ENCODE measurements around the gene MOV10.
A peak's percentile ranks its signal among the peaks of the same experiment; 100 is the strongest.
"Not testable (repeated sequence)": the region's sequence is repeated elsewhere in the genome, so short reads cannot be mapped to it uniquely, and the experiment has no call there.

Gene MOV10

DNA sequence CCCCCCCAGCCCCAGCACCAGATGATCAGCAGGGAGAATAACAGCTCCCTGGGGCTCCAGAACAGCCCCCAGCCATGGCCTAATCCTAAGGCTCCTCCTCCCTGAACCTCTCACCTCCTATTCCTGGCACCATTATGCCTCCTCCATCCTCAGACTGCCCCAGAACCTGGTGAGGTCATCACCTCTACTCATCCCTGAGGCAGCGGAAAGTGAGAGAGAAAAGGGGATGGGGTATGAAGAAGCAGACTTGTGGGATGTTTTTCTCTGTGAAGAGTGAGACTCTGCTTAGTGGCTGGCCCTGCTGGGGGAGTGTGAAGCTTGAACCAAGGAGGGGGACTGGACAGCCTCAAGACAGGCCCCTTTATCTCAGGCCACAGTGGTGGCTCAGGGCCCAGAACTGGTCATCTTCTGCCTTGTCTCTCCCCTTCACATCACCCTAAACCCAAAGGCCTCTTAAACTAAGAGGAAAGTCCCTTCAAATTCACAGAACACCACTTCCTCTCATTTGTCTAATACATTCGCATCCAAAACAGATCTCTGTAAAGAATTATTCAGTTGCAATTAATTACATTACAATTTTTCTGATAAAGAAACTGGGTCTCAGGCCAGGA lies 42.9 kb downstream of the MOV10 start:
- Histone ChIP-seq H3K4me1 (ENCODE audit: insufficient read depth, low read length) (peaks cover 19% of the 10 kb centered on the region), H3K9me3 (ENCODE audit: control insufficient read depth, insufficient read depth, low read length) (no peaks in the 10 kb centered on the region), H3K36me3 (ENCODE audit: insufficient read depth, low read length) (no peaks in the 10 kb centered on the region), H3K9ac (ENCODE audit: low read depth, low read length) (no peak overlapping the region)

GRCh38 chr1:112718691-112719418 lies 44.4 kb downstream of the MOV10 start:
- no peak overlapping the region for H3K9ac ChIP-seq (ENCODE audit: low read depth, low read length)

GRCh38 chr1:112719706-112720105 lies 45.2 kb downstream of the MOV10 start:
- no peaks in the 10 kb centered on the region for H3K36me3 ChIP-seq (ENCODE audit: insufficient read depth, low read length)
- H3K9me3 ChIP-seq (ENCODE audit: control insufficient read depth, insufficient read depth, low read length): no peaks in the 10 kb centered on the region
- no peak overlapping the region for H3K9ac ChIP-seq (ENCODE audit: low read depth, low read length)
- peaks cover 9% of the 10 kb centered on the region for H3K4me1 ChIP-seq (ENCODE audit: insufficient read depth, low read length)

More at GRCh38 chr1:112718691-112719418, 44.4 kb downstream of the MOV10 start:
- Histone ChIP-seq H3K9me3 (ENCODE audit: control insufficient read depth, insufficient read depth, low read length) (no peaks in the 10 kb centered on the region), H3K36me3 (ENCODE audit: insufficient read depth, low read length) (no peaks in the 10 kb centered on the region), H3K4me1 (ENCODE audit: insufficient read depth, low read length) (peaks cover 10% of the 10 kb centered on the region)

DNA sequence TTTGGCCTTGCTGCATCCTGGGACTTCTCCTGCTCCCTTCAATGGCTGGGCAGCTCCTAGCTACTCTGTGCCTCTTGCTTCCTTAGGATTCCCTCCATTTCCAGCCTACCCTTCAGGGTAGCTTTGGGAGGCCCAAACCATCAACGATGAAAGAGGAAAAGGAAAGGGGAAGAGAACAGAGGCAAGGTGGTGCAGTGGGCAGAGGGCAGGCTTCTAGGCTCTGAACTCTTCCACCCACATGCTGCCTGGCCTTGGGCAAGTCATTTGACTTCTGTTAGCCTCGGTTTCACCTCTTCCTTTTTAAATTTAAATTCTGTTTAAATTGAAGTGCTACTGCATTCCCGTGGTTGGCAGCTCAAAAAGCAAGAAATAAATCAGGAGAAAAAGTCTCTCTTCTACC lies 46.3 kb downstream of the MOV10 start:
- Histone ChIP-seq H3K9ac (ENCODE audit: low read depth, low read length) (no peak overlapping the region), H3K4me1 (ENCODE audit: insufficient read depth, low read length) (peaks cover 9% of the 10 kb centered on the region), H3K36me3 (ENCODE audit: insufficient read depth, low read length) (no peaks in the 10 kb centered on the region), H3K9me3 (ENCODE audit: control insufficient read depth, insufficient read depth, low read length) (no peaks in the 10 kb centered on the region)

DNA sequence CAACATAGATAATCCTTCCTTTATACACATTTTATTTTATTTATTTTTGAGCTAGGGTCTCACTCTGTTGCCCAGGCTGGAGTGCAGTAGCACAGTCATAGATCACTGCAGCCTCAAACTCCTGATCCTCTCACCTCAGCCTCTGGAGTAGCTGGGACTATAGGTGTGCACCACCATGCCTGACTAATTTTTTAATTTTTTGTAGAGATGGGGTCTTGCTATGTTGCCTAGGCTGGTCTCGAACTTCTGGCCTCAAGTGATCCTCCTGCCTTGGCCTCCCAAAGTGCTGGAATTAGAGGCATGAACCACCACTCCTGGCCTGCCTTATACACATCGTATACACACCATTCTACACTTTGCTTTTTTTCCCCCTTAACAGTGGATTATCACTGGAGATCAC lies 46.8 kb downstream of the MOV10 start:
- not testable (repeated sequence) for H3K9ac ChIP-seq (ENCODE audit: low read depth, low read length); H3K4me1 ChIP-seq (ENCODE audit: insufficient read depth, low read length); H3K36me3 ChIP-seq (ENCODE audit: insufficient read depth, low read length); H3K9me3 ChIP-seq (ENCODE audit: control insufficient read depth, insufficient read depth, low read length)

- 0 out of 2 replicates have a peak overlapping the region, but pooled peaks have one; percentile 22 for H3K9ac ChIP-seq (ENCODE audit: low read depth, low read length)
- H3K9me3 ChIP-seq (ENCODE audit: control insufficient read depth, insufficient read depth, low read length): no peaks in the 10 kb centered on the region
- peaks cover 5% of the 10 kb centered on the region for H3K4me1 ChIP-seq (ENCODE audit: insufficient read depth, low read length)
- no peaks in the 10 kb centered on the region for H3K36me3 ChIP-seq (ENCODE audit: insufficient read depth, low read length)
Measured at GRCh38 chr1:112721966-112722524, 47.6 kb downstream of the MOV10 start.

- H3K9me3 ChIP-seq (ENCODE audit: control insufficient read depth, insufficient read depth, low read length): no peaks in the 10 kb centered on the region
- H3K4me1 ChIP-seq (ENCODE audit: insufficient read depth, low read length): peaks cover 5% of the 10 kb centered on the region
- no peaks in the 10 kb centered on the region for H3K36me3 ChIP-seq (ENCODE audit: insufficient read depth, low read length)
- H3K9ac ChIP-seq (ENCODE audit: low read depth, low read length): peak overlapping the region; percentile 47; the same call in 1 of the 2 replicates
Measured at GRCh38 chr1:112722601-112723510, 48.4 kb downstream of the MOV10 start.

DNA sequence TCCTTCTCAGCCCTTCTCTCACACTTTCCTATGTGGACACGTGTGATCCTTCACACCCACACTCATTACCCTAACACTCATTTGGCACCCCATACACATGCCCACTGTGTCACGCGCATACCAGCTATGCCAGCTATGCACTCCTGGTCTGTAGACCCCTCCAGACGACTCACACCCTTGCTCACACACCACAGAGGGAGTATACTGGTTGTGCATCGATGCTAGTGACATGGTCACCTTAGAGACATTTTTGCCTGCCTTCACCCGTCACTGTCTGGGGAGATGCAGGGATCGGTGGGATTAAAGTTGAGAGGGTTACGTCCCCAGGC lies 49.0 kb downstream of the MOV10 start:
- Histone ChIP-seq H3K4me1 (ENCODE audit: insufficient read depth, low read length) (peaks cover 5% of the 10 kb centered on the region), H3K36me3 (ENCODE audit: insufficient read depth, low read length) (no peaks in the 10 kb centered on the region), H3K9me3 (ENCODE audit: control insufficient read depth, insufficient read depth, low read length) (no peaks in the 10 kb centered on the region), H3K9ac (ENCODE audit: low read depth, low read length) (no peak overlapping the region; the same call in 1 of the 2 replicates)

DNA sequence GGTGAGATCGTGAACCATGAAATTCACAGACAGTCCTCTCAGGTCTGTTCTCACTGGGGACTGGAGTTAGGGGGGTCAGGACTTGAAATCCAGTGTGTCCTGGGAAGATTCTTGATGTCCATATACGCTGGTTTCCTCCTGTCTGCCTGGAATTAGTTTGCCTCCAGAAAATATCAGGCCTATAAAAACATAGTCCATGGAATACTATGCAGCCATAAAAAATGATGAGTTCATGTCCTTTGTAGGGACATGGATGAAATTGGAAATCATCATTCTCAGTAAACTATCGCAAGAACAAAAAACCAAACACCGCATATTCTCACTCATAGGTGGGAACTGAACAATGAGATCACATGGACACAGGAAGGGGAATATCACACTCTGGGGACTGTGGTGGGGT lies 49.8 kb downstream of the MOV10 start:
- not testable (repeated sequence) for H3K9me3 ChIP-seq (ENCODE audit: control insufficient read depth, insufficient read depth, low read length); H3K9ac ChIP-seq (ENCODE audit: low read depth, low read length); H3K36me3 ChIP-seq (ENCODE audit: insufficient read depth, low read length)

DNA sequence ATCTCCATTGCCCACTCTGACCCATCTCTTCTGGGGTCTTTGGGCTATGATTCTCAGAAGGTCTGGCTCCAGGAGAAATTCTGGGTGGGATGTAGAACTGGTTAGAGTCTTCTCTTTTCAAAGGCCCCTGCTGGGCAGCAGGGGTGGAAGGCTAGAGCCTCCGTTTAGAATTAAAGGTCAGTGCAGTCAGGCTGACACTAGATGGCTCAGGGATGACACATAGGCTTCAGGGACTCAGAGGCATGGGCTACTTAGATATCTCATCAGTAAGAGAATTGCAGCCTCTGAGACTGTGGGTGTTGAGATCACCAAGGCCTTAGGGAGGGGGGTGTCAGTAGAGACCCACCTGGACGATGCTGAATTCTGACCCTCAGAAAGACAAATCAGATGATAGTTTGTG lies 53.3 kb downstream of the MOV10 start:
- H3K9me3 ChIP-seq (ENCODE audit: control insufficient read depth, insufficient read depth, low read length): no peaks in the 10 kb centered on the region
- H3K36me3 ChIP-seq (ENCODE audit: insufficient read depth, low read length): no peaks in the 10 kb centered on the region
- H3K4me1 ChIP-seq (ENCODE audit: insufficient read depth, low read length): peaks cover 8% of the 10 kb centered on the region
- no peak overlapping the region for H3K9ac ChIP-seq (ENCODE audit: low read depth, low read length)

More for the DNA sequence above, 49.8 kb downstream of the MOV10 start:
- H3K4me1 ChIP-seq (ENCODE audit: insufficient read depth, low read length): not testable (repeated sequence)

DNA sequence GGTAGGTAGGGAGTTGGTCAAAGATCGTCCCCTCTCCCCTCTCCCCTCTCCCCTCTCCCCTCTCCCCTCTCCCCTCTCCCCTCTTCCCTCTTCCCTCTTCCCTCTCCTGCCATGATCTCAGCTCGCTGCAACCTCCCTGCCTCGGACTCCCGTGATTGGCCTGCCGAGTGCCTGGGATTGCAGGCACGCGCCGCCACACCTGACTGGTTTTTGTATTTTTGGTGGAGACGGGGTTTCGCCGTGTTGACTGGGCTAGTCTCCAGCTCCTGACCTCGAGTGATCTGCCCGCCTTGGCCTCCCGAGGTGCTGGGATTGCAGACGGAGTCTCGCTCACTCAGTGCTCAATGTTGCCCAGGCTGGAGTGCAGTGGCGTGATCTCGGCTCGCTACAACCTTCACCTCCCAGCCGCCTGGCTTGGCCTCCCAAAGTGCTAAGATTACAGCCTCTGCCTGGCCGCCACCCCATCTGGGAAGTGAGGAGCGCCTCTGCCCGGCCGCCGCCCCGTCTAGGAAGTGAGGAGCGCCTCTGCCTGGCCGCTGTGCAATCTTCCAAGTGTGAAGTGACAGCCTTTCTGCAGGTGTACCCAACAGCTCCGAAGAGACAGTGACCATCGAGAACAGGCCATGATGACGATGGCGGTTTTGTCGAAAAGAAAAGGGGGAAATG lies 54.0 kb downstream of the MOV10 start:
- H3K9me3 ChIP-seq (ENCODE audit: control insufficient read depth, insufficient read depth, low read length); H3K4me1 ChIP-seq (ENCODE audit: insufficient read depth, low read length); H3K36me3 ChIP-seq (ENCODE audit: insufficient read depth, low read length); H3K9ac ChIP-seq (ENCODE audit: low read depth, low read length): not testable (repeated sequence)

- H3K36me3 ChIP-seq (ENCODE audit: insufficient read depth, low read length); H3K9me3 ChIP-seq (ENCODE audit: control insufficient read depth, insufficient read depth, low read length); H3K9ac ChIP-seq (ENCODE audit: low read depth, low read length): not testable (repeated sequence)
Measured at GRCh38 chr1:112729011-112729410, 54.6 kb downstream of the MOV10 start.

DNA sequence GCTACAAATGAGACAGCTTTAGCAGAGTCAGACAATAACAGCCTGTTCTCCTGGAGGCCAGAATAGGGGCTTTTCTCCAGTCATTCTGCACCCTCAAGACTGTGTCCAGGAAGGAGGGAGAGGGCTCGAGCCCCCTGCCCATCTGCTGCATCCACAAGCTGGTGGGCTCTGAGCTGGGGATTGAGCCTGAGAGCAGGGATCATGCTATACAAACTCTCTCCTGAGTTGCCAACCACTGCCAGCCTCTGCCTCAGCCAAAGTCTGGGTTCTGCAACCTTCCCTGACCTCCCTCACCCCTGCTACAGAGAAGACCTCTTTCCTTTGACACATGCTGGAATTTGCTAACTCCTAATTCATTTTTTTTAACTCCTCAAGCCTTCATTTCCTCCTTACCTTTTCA lies 55.5 kb downstream of the MOV10 start:
- H3K36me3 ChIP-seq (ENCODE audit: insufficient read depth, low read length): no peaks in the 10 kb centered on the region
- H3K9me3 ChIP-seq (ENCODE audit: control insufficient read depth, insufficient read depth, low read length): no peaks in the 10 kb centered on the region
- 0 out of 2 replicates have a peak, but pooled peaks cover 3% of the 10 kb centered on the region for H3K4me1 ChIP-seq (ENCODE audit: insufficient read depth, low read length)
- H3K9ac ChIP-seq (ENCODE audit: low read depth, low read length): no peak overlapping the region

More at GRCh38 chr1:112729011-112729410, 54.6 kb downstream of the MOV10 start:
- not testable (repeated sequence) for H3K4me1 ChIP-seq (ENCODE audit: insufficient read depth, low read length)

GRCh38 chr1:112731451-112731850 lies 57.0 kb downstream of the MOV10 start:
- Histone ChIP-seq H3K9ac (ENCODE audit: low read depth, low read length) (no peak overlapping the region), H3K4me1 (ENCODE audit: insufficient read depth, low read length) (0 out of 2 replicates have a peak, but pooled peaks cover 3% of the 10 kb centered on the region), H3K9me3 (ENCODE audit: control insufficient read depth, insufficient read depth, low read length) (no peaks in the 10 kb centered on the region), H3K36me3 (ENCODE audit: insufficient read depth, low read length) (no peaks in the 10 kb centered on the region)
